GM12872 (cell line): ENCODE measurements around the gene FOXC1.

Experiments
- CTCF ChIP-seq: IDR thresholded peaks from 3 replicates; pipeline ENCODE4 v1.5.1; 2011; ENCODE audit warnings: low read depth, mild to moderate bottlenecking, low read length, moderate library complexity; ENCODE audit not compliant: insufficient read depth

Gene FOXC1

DNA sequence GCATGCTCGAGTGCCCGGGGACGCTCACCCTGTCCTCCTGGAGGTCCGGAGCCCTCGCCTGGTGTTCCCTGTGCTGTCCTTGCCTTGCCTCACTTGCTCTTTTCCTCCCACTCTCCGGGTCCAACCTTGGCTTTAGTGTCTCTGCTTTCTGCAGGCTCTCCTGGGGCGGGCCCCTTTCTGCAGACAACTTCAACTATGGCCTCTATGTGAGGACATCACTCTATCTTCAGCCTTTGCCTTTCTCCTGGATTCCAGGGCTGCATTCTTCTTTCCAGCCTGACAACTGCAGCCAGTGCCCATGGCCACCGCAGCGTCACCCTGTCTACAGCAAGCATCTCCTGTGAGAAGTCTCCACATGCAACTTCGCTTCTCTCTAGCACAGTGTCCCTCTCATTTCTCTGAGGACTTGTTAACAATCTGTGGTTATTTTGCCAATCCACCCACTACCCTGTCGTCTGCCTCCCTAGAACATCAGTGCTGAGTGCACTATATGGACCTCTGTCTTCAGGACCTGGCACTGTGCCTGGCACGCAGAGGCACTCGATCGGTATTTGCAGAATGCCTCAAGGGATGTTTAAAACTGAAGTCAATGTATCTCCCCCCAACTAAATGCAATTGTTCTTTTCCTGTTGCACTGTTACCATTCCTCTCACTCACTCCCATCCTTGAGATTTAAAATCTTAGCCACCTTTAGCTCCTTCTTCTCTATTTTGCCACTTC lies 35.9 kb downstream of the FOXC1 start:
- TF ChIP-seq CTCF, result no peak

DNA sequence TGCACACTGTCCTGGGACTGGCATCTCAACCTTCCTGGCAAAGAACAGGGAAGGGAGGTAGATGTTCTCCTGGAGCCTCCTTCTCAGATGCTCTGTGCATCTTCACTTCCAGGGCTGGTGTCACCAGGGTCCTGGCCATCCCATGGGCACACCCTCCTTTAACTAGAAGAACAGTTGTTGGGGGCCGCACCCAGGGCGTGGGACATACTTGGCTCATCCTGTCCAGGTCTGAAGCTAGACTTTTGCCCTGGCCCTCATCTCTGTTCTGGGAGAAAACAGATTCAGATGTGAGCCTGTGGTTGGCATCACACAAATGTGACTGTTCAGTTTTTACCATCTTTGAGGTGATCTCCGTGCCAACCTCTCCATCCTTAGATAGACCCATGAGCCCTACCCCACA lies 41.6 kb downstream of the FOXC1 start:
- no peak for TF ChIP-seq CTCF

DNA sequence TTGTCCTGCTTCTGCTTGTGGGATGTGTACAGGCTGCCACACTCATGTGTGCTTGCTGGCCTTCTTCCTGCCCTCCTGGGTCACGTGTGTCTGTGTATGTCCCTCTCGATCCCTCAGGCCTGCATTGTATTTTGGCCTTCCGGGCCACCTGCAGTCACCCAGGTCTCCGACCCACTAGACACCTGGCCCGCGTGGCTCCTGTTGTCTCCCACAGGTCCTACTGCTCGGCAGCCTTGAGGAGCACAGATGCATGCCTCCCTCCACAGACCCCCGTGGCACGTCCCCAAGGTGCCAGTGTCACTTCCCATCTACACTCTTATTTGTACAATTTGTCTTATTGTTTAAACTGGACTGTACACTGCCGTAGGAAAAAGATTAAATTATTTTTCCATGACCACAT lies 43.1 kb downstream of the FOXC1 start:
- TF ChIP-seq CTCF, result no peak

DNA sequence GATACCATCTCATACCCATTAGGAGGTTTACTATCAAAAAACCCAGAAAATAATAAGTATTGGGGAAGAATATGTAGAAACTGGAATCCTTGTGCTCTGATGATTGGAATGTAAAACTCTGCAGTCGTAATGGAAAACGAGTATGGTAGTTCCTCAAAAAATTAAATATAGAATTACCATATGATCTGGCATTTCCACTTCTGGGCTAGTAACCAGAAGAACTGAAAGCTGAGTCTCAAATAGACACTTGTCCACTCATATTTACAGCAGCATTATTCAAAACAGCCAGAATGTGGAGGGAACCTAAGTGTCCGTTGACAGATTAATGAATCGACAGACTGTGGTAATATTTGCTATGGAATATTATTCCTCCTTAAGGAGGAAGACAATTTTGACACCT lies 44.3 kb downstream of the FOXC1 start:
- TF ChIP-seq CTCF, result no peak

- TF ChIP-seq CTCF, result no peak
These were observed 47.5 kb downstream of the FOXC1 start for GRCh38 chr6:1657116-1657770.

DNA sequence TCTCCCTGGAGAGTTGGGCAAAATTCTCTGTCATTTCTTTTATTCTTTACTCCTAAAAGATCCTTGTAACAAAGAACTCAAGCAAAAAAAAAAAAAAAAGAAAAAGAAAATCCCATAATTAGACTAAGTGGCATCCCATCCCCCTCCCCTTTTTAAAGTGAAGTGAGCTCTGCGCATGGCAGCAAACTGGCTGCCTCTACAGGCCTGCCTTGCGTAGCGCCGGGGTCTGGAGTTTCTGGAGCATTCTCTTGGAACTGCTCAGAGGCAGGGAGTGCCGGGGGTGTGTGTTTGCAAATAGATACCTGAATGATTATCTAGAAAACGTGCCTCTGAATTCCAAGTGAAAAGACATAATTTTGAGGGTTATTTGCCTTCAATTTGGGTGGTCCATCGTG lies 48.1 kb downstream of the FOXC1 start:
- no peak for TF ChIP-seq CTCF

- TF ChIP-seq CTCF, result no peak
These were observed 48.7 kb downstream of the FOXC1 start for GRCh38 chr6:1658212-1659005.
